Astrocyte (in vitro differentiated cells and primary cell): ENCODE measurements around the gene ZRANB1. TPM values are rescaled to one million over a fixed set of nuclear protein-coding genes. Genes with fewer than 3 reads are reported as not detected.

ENCODE experiments used
- DNase-seq: peaks from one replicate; pipeline ENCODE4 v3.0.0-alpha.2; 2010; ENCODE audit warnings: low read depth
- FAIRE-seq: peaks from 2 replicates; lab custom pipeline; 2011; peaks lifted over from hg19 to GRCh38; lab: Jason Lieb, UNC
- H2AFZ ChIP-seq: 2 replicates; pipeline ENCODE4 v1.6.0; 2012; ENCODE audit warnings: low read depth, low read length, inconsistent platforms
- H3K27ac ChIP-seq: 2 replicates; pipeline ENCODE4 v1.5.1; 2011; ENCODE audit warnings: low read depth, low read length, inconsistent platforms
- H3K27me3 ChIP-seq: 2 replicates; pipeline ENCODE4 v1.6.0; 2011; ENCODE audit warnings: low read length, inconsistent platforms; ENCODE audit not compliant: insufficient read depth
- H3K36me3 ChIP-seq: 2 replicates; pipeline ENCODE4 v1.5.1; 2011; ENCODE audit warnings: low read length, inconsistent platforms; ENCODE audit not compliant: insufficient read depth
- H3K4me1 ChIP-seq: 2 replicates; pipeline ENCODE4 v1.5.1; 2011; ENCODE audit warnings: low read length, inconsistent platforms; ENCODE audit not compliant: insufficient read depth
- H3K4me2 ChIP-seq: 2 replicates; pipeline ENCODE4 v1.6.0; 2012; ENCODE audit warnings: low read length, inconsistent platforms
- H3K4me3 ChIP-seq: 2 replicates; pipeline ENCODE4 v1.5.1; 2011; ENCODE audit warnings: low read depth, mild to moderate bottlenecking, low read length, inconsistent platforms; ENCODE audit not compliant: insufficient read depth
- H3K79me2 ChIP-seq: 2 replicates; pipeline ENCODE4 v1.6.0; 2012; ENCODE audit warnings: mild to moderate bottlenecking, low read length, inconsistent platforms; ENCODE audit not compliant: insufficient read depth
- H3K9ac ChIP-seq: 2 replicates; pipeline ENCODE4 v1.6.0; 2012; ENCODE audit warnings: mild to moderate bottlenecking, low read length, inconsistent platforms
- H3K9me3 ChIP-seq: 2 replicates; pipeline ENCODE4 v1.5.1; 2012; ENCODE audit warnings: low read depth, mild to moderate bottlenecking, low read length, inconsistent platforms; ENCODE audit not compliant: insufficient read depth
- H4K20me1 ChIP-seq: 2 replicates; pipeline ENCODE4 v1.6.0; 2012; ENCODE audit warnings: low read length, inconsistent platforms; ENCODE audit not compliant: insufficient read depth
- H3K27ac Mint-ChIP-seq: one replicate; pipeline ENCODE4 v1.8.0; 2021; ENCODE audit warnings: mild to moderate bottlenecking, mixed read lengths; ENCODE audit not compliant: unreplicated experiment
- H3K27me3 Mint-ChIP-seq: one replicate; pipeline ENCODE4 v1.8.0; 2021; ENCODE audit warnings: low read depth, mixed read lengths; ENCODE audit not compliant: unreplicated experiment
- H3K36me3 Mint-ChIP-seq: one replicate; pipeline ENCODE4 v1.8.0; 2021; ENCODE audit warnings: low read depth, mixed read lengths; ENCODE audit not compliant: unreplicated experiment
- H3K4me1 Mint-ChIP-seq: one replicate; pipeline ENCODE4 v1.8.0; 2021; ENCODE audit warnings: low read depth, mixed read lengths; ENCODE audit not compliant: unreplicated experiment
- H3K4me3 Mint-ChIP-seq: one replicate; pipeline ENCODE4 v1.8.0; 2021; ENCODE audit warnings: mild to moderate bottlenecking, moderate library complexity, mixed read lengths; ENCODE audit not compliant: unreplicated experiment
- H3K9me3 Mint-ChIP-seq: one replicate; pipeline ENCODE4 v1.8.0; 2021; ENCODE audit warnings: mild to moderate bottlenecking, mixed read lengths; ENCODE audit not compliant: unreplicated experiment
- CTCF ChIP-seq: IDR thresholded peaks from 2 replicates; pipeline ENCODE4 v1.5.1; 2011; ENCODE audit warnings: low read depth, mild to moderate bottlenecking, inconsistent platforms, low read length, moderate library complexity; ENCODE audit not compliant: insufficient read depth
- EZH2 ChIP-seq: IDR thresholded peaks from 2 replicates; pipeline ENCODE4 v1.6.1; 2012; ENCODE audit warnings: mild to moderate bottlenecking, low read length, inconsistent platforms; ENCODE audit not compliant: insufficient read depth
- total RNA-seq: library from RNA; stranded (reverse); gene quantifications from 2 replicates; pipeline ENCODE4 v1.2.1, GENCODE V29; 2021

The ZRANB1 gene
- total RNA-seq, 1 donor from 2014 or later: 24.9 TPM

GRCh38 chr10:124963866-124964720 is 22.2 kb downstream of the ZRANB1 start:
- Histone ChIP-seq H3K79me2 (peaks cover 85% of the 10 kb centered on the region), H3K4me1 (no peaks in the 10 kb centered on the region), H3K4me2 (no peak overlapping the region), H3K27ac (no peak overlapping the region), H3K36me3 (no peaks in the 10 kb centered on the region), H4K20me1 (peaks cover 80% of the 10 kb centered on the region), H2AFZ (no peak overlapping the region), H3K27me3 (no peaks in the 10 kb centered on the region), H3K4me3 (no peak overlapping the region), H3K9me3 (no peaks in the 10 kb centered on the region), H3K9ac (no peak overlapping the region)
- DNase-seq (no peak), FAIRE-seq (peak; percentile 41)
- H3K9me3 Mint-ChIP-seq: no peaks in the 10 kb centered on the region
- H3K4me1 Mint-ChIP-seq: peaks cover 21% of the 10 kb centered on the region
- TF ChIP-seq CTCF (no peak), EZH2 (no peak)
- no peak overlapping the region for H3K27ac Mint-ChIP-seq
- peaks cover 15% of the 10 kb centered on the region for H3K36me3 Mint-ChIP-seq
- H3K27me3 Mint-ChIP-seq: no peaks in the 10 kb centered on the region
- H3K4me3 Mint-ChIP-seq: no peak overlapping the region

- TF ChIP-seq EZH2: no peak
- no peak for TF ChIP-seq CTCF
- H3K4me3 ChIP-seq: no peak overlapping the region
- H3K4me1 ChIP-seq: no peaks in the 10 kb centered on the region
- H3K9me3 ChIP-seq: no peaks in the 10 kb centered on the region
- H3K27ac Mint-ChIP-seq: peak overlapping the region; percentile 4
- H3K36me3 ChIP-seq: peaks cover 4% of the 10 kb centered on the region
- H3K36me3 Mint-ChIP-seq: peaks cover 18% of the 10 kb centered on the region
- DNase-seq (no peak), FAIRE-seq (no peak)
- H3K4me2 ChIP-seq: no peak overlapping the region
- H4K20me1 ChIP-seq: peaks cover 77% of the 10 kb centered on the region
- H3K27me3 Mint-ChIP-seq: no peaks in the 10 kb centered on the region
- H3K9ac ChIP-seq: no peak overlapping the region
- H3K4me1 Mint-ChIP-seq: peaks cover 21% of the 10 kb centered on the region
- no peaks in the 10 kb centered on the region for H3K9me3 Mint-ChIP-seq
- H3K27me3 ChIP-seq: no peaks in the 10 kb centered on the region
- H3K4me3 Mint-ChIP-seq: no peak overlapping the region
- H3K79me2 ChIP-seq: peaks cover 78% of the 10 kb centered on the region
- H3K27ac ChIP-seq: no peak overlapping the region
- H2AFZ ChIP-seq: no peak overlapping the region
Observed at GRCh38 chr10:124966008-124966407, 24.1 kb downstream of the ZRANB1 start.

- Mint-ChIP-seq H3K4me1 (peaks cover 25% of the 10 kb centered on the region), H3K27me3 (no peaks in the 10 kb centered on the region), H3K4me3 (peak overlapping the region; percentile 74), H3K9me3 (no peaks in the 10 kb centered on the region), H3K27ac (no peak overlapping the region), H3K36me3 (peaks cover 18% of the 10 kb centered on the region)
- Histone ChIP-seq H3K9ac (no peak overlapping the region), H4K20me1 (peaks cover 72% of the 10 kb centered on the region), H3K9me3 (no peaks in the 10 kb centered on the region), H3K27ac (no peak overlapping the region), H2AFZ (no peak overlapping the region), H3K4me1 (no peaks in the 10 kb centered on the region), H3K4me2 (no peak overlapping the region), H3K36me3 (peaks cover 4% of the 10 kb centered on the region), H3K79me2 (peaks cover 71% of the 10 kb centered on the region), H3K27me3 (no peaks in the 10 kb centered on the region), H3K4me3 (no peak overlapping the region)
- TF ChIP-seq CTCF: no peak
- no peak for TF ChIP-seq EZH2
- DNase-seq: no peak
- FAIRE-seq: no peak
Observed at GRCh38 chr10:124967255-124967654, 25.3 kb downstream of the ZRANB1 start.
